ENCODE results near the gene LGALS16. TPM values are rescaled to one million over a fixed set of nuclear protein-coding genes. Genes with fewer than 3 reads are reported as not detected.

Gene LGALS16
- polyA plus RNA-seq, 2 of the 4 experiments (the other 2 are of a cell fraction) = not detected

GRCh38 chr19:39659791-39660190 is 4.1 kb downstream of the LGALS16 start:
- WGBS (ENCODE audit: missing lambda C conversion rate) = 21% methylated on average over 4 of the region's 4 CpGs
- ATAC-seq = no peak
- TF ChIP-seq HES2 (IDR thresholded peaks at IDR 0.05) (no peak), HDAC2 (IDR thresholded peaks at IDR 0.05) (no peak), MAFK (IDR thresholded peaks at IDR 0.05; ENCODE audit: partially characterized antibody) (no peak), EP300 (IDR thresholded peaks at IDR 0.05) (no peak), JUN (IDR thresholded peaks at IDR 0.05) (no peak), CTCF (IDR thresholded peaks at IDR 0.05) (no peak), RNF2 (IDR thresholded peaks at IDR 0.05; ENCODE audit: borderline replicate concordance, low read depth) (no peak), TFCP2L1 (CRISPR knock-in tag; IDR thresholded peaks at IDR 0.05) (no peak), ZFP36 (IDR thresholded peaks at IDR 0.05; ENCODE audit: borderline replicate concordance, partially characterized antibody) (no peak), HOXB5 (CRISPR knock-in tag; IDR thresholded peaks at IDR 0.05) (no peak), RAD21 (conservative IDR thresholded peaks at IDR 0.05 in 1 of 2, IDR thresholded peaks at IDR 0.05 in 1 of 2) (no peak), BCL3 (IDR thresholded peaks at IDR 0.05) (no peak), ESRRA (IDR thresholded peaks at IDR 0.05; ENCODE audit: borderline replicate concordance, low read length) (no peak), PHF8 (IDR thresholded peaks at IDR 0.05; ENCODE audit: borderline replicate concordance, low read depth) (no peak), PBX3 (IDR thresholded peaks at IDR 0.05) (no peak), FOSB (CRISPR knock-in tag; IDR thresholded peaks at IDR 0.05) (no peak), ATOH8 (CRISPR knock-in tag; IDR thresholded peaks at IDR 0.05; ENCODE audit: low read depth) (no peak)

GRCh38 chr19:39660661-39661060 is 4.9 kb downstream of the LGALS16 start:
- Histone ChIP-seq H3K27ac (no peak overlapping the region), H3K4me1 (no peaks in the 10 kb centered on the region), H3K4me3 (no peak overlapping the region), H3K4me2 (no peak overlapping the region), H3K9me3 (peaks cover 3% of the 10 kb centered on the region)
- POLR2A ChIA-PET = no interaction called here
- WGBS (ENCODE audit: missing lambda C conversion rate) = 26% methylated on average over 4 of the region's 4 CpGs
- FAIRE-seq (no peak), DNase-seq (ENCODE audit: low read depth in 1 of 2, low spot score in 1 of 2) (no peak), ATAC-seq (no peak)
- CTCF ChIA-PET = interaction anchor here (0.6 to 1.7 kb wide), 4 partner anchors 11 to 120 kb away, joined by 3 to 5 read pairs (median 3); partner anchors contain the start of gene EID2
- TF ChIP-seq ZNF302 (CRISPR knock-in tag; IDR thresholded peaks at IDR 0.05) (no peak), NR3C1 (IDR thresholded peaks at IDR 0.05) (no peak), HEYL (CRISPR knock-in tag; IDR thresholded peaks at IDR 0.05) (no peak), ATOH8 (CRISPR knock-in tag; IDR thresholded peaks at IDR 0.05; ENCODE audit: low read depth) (no peak), SREBF2 (IDR thresholded peaks at IDR 0.05) (no peak), POLR2AphosphoS2 (conservative IDR thresholded peaks at IDR 0.05; ENCODE audit: low read length) (no peak), HES2 (IDR thresholded peaks at IDR 0.05) (no peak), RFX5 (IDR thresholded peaks at IDR 0.05) (no peak), NFE2L2 (conservative IDR thresholded peaks at IDR 0.05; ENCODE audit: low read length) (no peak), ESRRA (IDR thresholded peaks at IDR 0.05; ENCODE audit: borderline replicate concordance, low read length) (no peak), MYC (IDR thresholded peaks at IDR 0.05; ENCODE audit: borderline replicate concordance, low read length) (no peak), MAZ (IDR thresholded peaks at IDR 0.05; ENCODE audit: borderline replicate concordance, low read depth, low read length) (no peak), RAD21 (conservative IDR thresholded peaks at IDR 0.05 in 1 of 2, IDR thresholded peaks at IDR 0.05 in 1 of 2) (no peak), ZC3H11A (IDR thresholded peaks at IDR 0.05) (no peak)

More at GRCh38 chr19:39659791-39660190, 4.1 kb downstream of the LGALS16 start:
- H3K4me3 ChIP-seq = no peak overlapping the region
- H3K4me1 ChIP-seq = no peaks in the 10 kb centered on the region
- no peak overlapping the region for H3K4me2 ChIP-seq
- peak; percentile 98 for FAIRE-seq
- H3K27ac ChIP-seq = no peak overlapping the region
- ChIA-PET POLR2A (no interaction called here), CTCF (no interaction called here)
- DNase-seq (ENCODE audit: low read depth in 1 of 2, low spot score in 1 of 2) = no peak
- H3K9me3 ChIP-seq = no peaks in the 10 kb centered on the region
